ENCODE results near the gene SDR39U1.
A peak's percentile ranks its signal among the peaks of the same experiment; 100 is the strongest.
"Not testable (repeated sequence)": the region's sequence is repeated elsewhere in the genome, so short reads cannot be mapped to it uniquely, and the experiment has no call there.

SDR39U1 gene

GRCh38 chr14:24458736-24459135 lies 16.2 kb upstream of the SDR39U1 start:
- Histone ChIP-seq H3K36me3 (peaks cover 0 to 10% (median 3%) of the 10 kb centered on the region in 11 experiments; a peak in 6 of 22 replicates), H4K20me1 (no peaks in the 10 kb centered on the region)
- no peak for TF ChIP-seq Cebpa-rat (IDR thresholded peaks at IDR 0.05)

GRCh38 chr14:24456980-24457379 lies 14.4 kb upstream of the SDR39U1 start:
- TF ChIP-seq Cebpa-rat (IDR thresholded peaks at IDR 0.05), result no peak
- Histone ChIP-seq H3K4me2 (peak overlapping the region in 1 of 11 experiments; percentile 52; a peak in 1 of 22 replicates), H3K9me3 (replicated peaks in 1 of 11) (peaks cover 23 to 40% (median 31%) of the 10 kb centered on the region in 11 experiments), H3K9ac (no peak overlapping the region), H3K4me3 (no peak overlapping the region), H4K20me1 (no peaks in the 10 kb centered on the region), H3K27ac (no peak overlapping the region), H3K4me1 (peaks cover 0 to 27% (median 21%) of the 10 kb centered on the region in 10 experiments; a peak in 15 of 20 replicates), H3K27me3 (no peaks in the 10 kb centered on the region), H3K36me3 (peaks cover 0 to 17% (median 5%) of the 10 kb centered on the region in 11 experiments; a peak in 7 of 22 replicates)

More at GRCh38 chr14:24458736-24459135, 16.2 kb upstream of the SDR39U1 start:
- H3K4me2 ChIP-seq, result peak overlapping the region in 10 of 11 experiments; percentile 9 to 70 (median 54); a peak in 16 of 22 replicates
- no peak overlapping the region for H3K27ac ChIP-seq
- peaks cover 13 to 25% (median 20%) of the 10 kb centered on the region in 11 experiments for H3K9me3 ChIP-seq (replicated peaks in 1 of 11)
- no peak overlapping the region for H3K4me3 ChIP-seq
- no peak overlapping the region for H3K9ac ChIP-seq
- no peaks in the 10 kb centered on the region for H3K27me3 ChIP-seq
- peaks cover 0 to 29% (median 21%) of the 10 kb centered on the region in 10 experiments; a peak in 15 of 20 replicates for H3K4me1 ChIP-seq

- Histone ChIP-seq H3K36me3 (peaks cover 0 to 17% (median 5%) of the 10 kb centered on the region in 11 experiments; a peak in 6 of 22 replicates), H3K9me3 (replicated peaks in 1 of 11) (peaks cover 31 to 43% (median 34%) of the 10 kb centered on the region in 11 experiments)
- H3K4me1 ChIP-seq, H3K4me2 ChIP-seq, H3K27ac ChIP-seq, H3K27me3 ChIP-seq, H4K20me1 ChIP-seq, H3K9ac ChIP-seq, H3K4me3 ChIP-seq: not testable (repeated sequence)
These were observed 8.3 kb upstream of the SDR39U1 start for GRCh38 chr14:24450828-24451227.

- TF ChIP-seq Cebpa-rat (IDR thresholded peaks at IDR 0.05), result no peak
These were observed 583 bp upstream of the SDR39U1 start for GRCh38 chr14:24443053-24443665.

GRCh38 chr14:24441904-24442239 lies 704 bp downstream of the SDR39U1 start:
- peaks cover 33 to 57% (median 42%) of the 10 kb centered on the region in 11 experiments for H3K36me3 ChIP-seq

More at GRCh38 chr14:24443053-24443665, 583 bp upstream of the SDR39U1 start:
- Histone ChIP-seq H3K9ac (peak overlapping the region; percentile 88 to 97 (median 91)), H4K20me1 (peaks cover 0 to 22% (median 7%) of the 10 kb centered on the region in 11 experiments; a peak in 7 of 22 replicates), H3K4me1 (peaks cover 36 to 59% (median 53%) of the 10 kb centered on the region in 10 experiments), H3K36me3 (peaks cover 29 to 44% (median 34%) of the 10 kb centered on the region in 11 experiments), H3K4me2 (peak overlapping the region; percentile 70 to 99 (median 93)), H3K27me3 (no peaks in the 10 kb centered on the region), H3K9me3 (replicated peaks in 1 of 11) (peaks cover 19 to 32% (median 22%) of the 10 kb centered on the region in 11 experiments), H3K4me3 (peak overlapping the region; percentile 70 to 85 (median 74)), H3K27ac (peak overlapping the region; percentile 88 to 99 (median 95))

GRCh38 chr14:24441485-24441884 lies 1.1 kb downstream of the SDR39U1 start:
- peak overlapping the region; percentile 70 to 85 (median 74) for H3K4me3 ChIP-seq
- peak overlapping the region; percentile 88 to 99 (median 95); a peak in 20 of 22 replicates for H3K27ac ChIP-seq
- H3K9ac ChIP-seq, result peak overlapping the region; percentile 88 to 97 (median 91); a peak in 21 of 22 replicates
- H3K9me3 ChIP-seq (replicated peaks in 1 of 11), result peaks cover 17 to 25% (median 21%) of the 10 kb centered on the region in 11 experiments
- H3K27me3 ChIP-seq, result no peaks in the 10 kb centered on the region
- H3K36me3 ChIP-seq, result peaks cover 33 to 58% (median 43%) of the 10 kb centered on the region in 11 experiments
- TF ChIP-seq Cebpa-rat (IDR thresholded peaks at IDR 0.05), result no peak
- H3K4me1 ChIP-seq, result peaks cover 53 to 76% (median 70%) of the 10 kb centered on the region in 10 experiments
- H4K20me1 ChIP-seq, result peaks cover 0 to 27% (median 7%) of the 10 kb centered on the region in 11 experiments; a peak in 7 of 22 replicates
- peak overlapping the region; percentile 91 to 99 (median 96) for H3K4me2 ChIP-seq

More at GRCh38 chr14:24441904-24442239, 704 bp downstream of the SDR39U1 start:
- H4K20me1 ChIP-seq, result peaks cover 0 to 26% (median 7%) of the 10 kb centered on the region in 11 experiments; a peak in 7 of 22 replicates
- peak overlapping the region; percentile 88 to 99 (median 95); a peak in 21 of 22 replicates for H3K27ac ChIP-seq
- H3K4me2 ChIP-seq, result peak overlapping the region; percentile 91 to 99 (median 96)
- peaks cover 49 to 72% (median 66%) of the 10 kb centered on the region in 10 experiments for H3K4me1 ChIP-seq
- H3K4me3 ChIP-seq, result peak overlapping the region; percentile 70 to 85 (median 74)
- H3K9ac ChIP-seq, result peak overlapping the region; percentile 88 to 97 (median 91); a peak in 21 of 22 replicates
- no peaks in the 10 kb centered on the region for H3K27me3 ChIP-seq
- H3K9me3 ChIP-seq (replicated peaks in 1 of 11), result peaks cover 19 to 29% (median 22%) of the 10 kb centered on the region in 11 experiments
- no peak for TF ChIP-seq Cebpa-rat (IDR thresholded peaks at IDR 0.05)

GRCh38 chr14:24440606-24441399 lies 1.8 kb downstream of the SDR39U1 start:
- Histone ChIP-seq H3K9me3 (replicated peaks in 1 of 11) (peaks cover 10 to 18% (median 18%) of the 10 kb centered on the region in 11 experiments), H3K4me3 (peak overlapping the region in 9 of 10 experiments; percentile 70 to 85 (median 75); a peak in 14 of 20 replicates), H3K4me1 (peaks cover 60 to 82% (median 77%) of the 10 kb centered on the region in 10 experiments), H3K27me3 (no peaks in the 10 kb centered on the region), H3K27ac (peak overlapping the region in 6 of 11 experiments; percentile 56 to 97 (median 94); a peak in 11 of 22 replicates), H3K9ac (peak overlapping the region in 10 of 11 experiments; percentile 88 to 97 (median 92); a peak in 17 of 22 replicates), H3K4me2 (peak overlapping the region; percentile 91 to 99 (median 96)), H4K20me1 (peaks cover 0 to 33% (median 7%) of the 10 kb centered on the region in 11 experiments; a peak in 7 of 22 replicates), H3K36me3 (peaks cover 33 to 64% (median 48%) of the 10 kb centered on the region in 11 experiments)
- TF ChIP-seq Cebpa-rat (IDR thresholded peaks at IDR 0.05), result no peak

- H3K9ac ChIP-seq, result peak overlapping the region in 5 of 11 experiments; percentile 15 to 96 (median 31); a peak in 7 of 22 replicates
- peaks cover 33 to 64% (median 48%) of the 10 kb centered on the region in 11 experiments for H3K36me3 ChIP-seq
- no peak for TF ChIP-seq Cebpa-rat (IDR thresholded peaks at IDR 0.05)
- peak overlapping the region; percentile 91 to 99 (median 96) for H3K4me2 ChIP-seq
- peaks cover 67 to 83% (median 80%) of the 10 kb centered on the region in 10 experiments for H3K4me1 ChIP-seq
- H3K9me3 ChIP-seq (replicated peaks in 1 of 11), result peaks cover 2 to 11% (median 10%) of the 10 kb centered on the region in 11 experiments; a peak in 21 of 22 replicates
- H3K27me3 ChIP-seq, result no peaks in the 10 kb centered on the region
- peaks cover 0 to 41% (median 7%) of the 10 kb centered on the region in 11 experiments; a peak in 7 of 22 replicates for H4K20me1 ChIP-seq
- peak overlapping the region in 7 of 11 experiments; percentile 14 to 97 (median 23); a peak in 10 of 22 replicates for H3K27ac ChIP-seq
- H3K4me3 ChIP-seq, result peak overlapping the region in 2 of 10 experiments; percentile 7 to 84; a peak in 3 of 20 replicates
These were observed 2.6 kb downstream of the SDR39U1 start for GRCh38 chr14:24439830-24440605.
